PC-9 (cell line): ENCODE results near the gene SRPK1. TPM values are rescaled to one million over a fixed set of nuclear protein-coding genes. Genes with fewer than 3 reads are reported as not detected.
A peak's percentile ranks its signal among the peaks of the same experiment; 100 is the strongest.

Source experiments
- BruUV-seq: library from RNA; stranded (reverse); fragments of 400-500 nt; replicated peaks from 2 replicates; lab custom pipeline; 2021; lab: Mats Ljungman, UMichigan
- CTCF ChIA-PET: fragments of 300-600 bp; sonication (Branson Sonifier 250); formaldehyde crosslinking; loops from one replicate; lab custom pipeline; 2022; ENCODE audit warnings: antibody characterized with exemption; lab: Charles Lee
- POLR2A ChIA-PET: fragments of 300-600 bp; sonication (Branson Sonifier 250); formaldehyde crosslinking; loops from one replicate; lab custom pipeline; 2022; ENCODE audit warnings: antibody characterized with exemption; ENCODE audit not compliant: unreplicated experiment; lab: Charles Lee
- DNase-seq, 2 experiments: peaks; one replicate each; pipeline versions ENCODE4 v3.0.0 to v3.0.0-alpha.2; 2015 to 2022; ENCODE audit warnings: mixed read lengths in 1 of 2
- H2AFZ ChIP-seq: fragments of 200-600 bp; sonication (generic); 2 replicates; pipeline ENCODE4 v1.8.1; 2017; ENCODE audit warnings: antibody characterized with exemption
- H3F3A ChIP-seq: fragments of 200-600 bp; sonication (generic); 2 replicates; pipeline ENCODE4 v1.8.1; 2017; ENCODE audit warnings: antibody characterized with exemption, mild to moderate bottlenecking, low read depth; ENCODE audit not compliant: insufficient read depth
- H3K27ac ChIP-seq: fragments of 200-600 bp; sonication (generic); 2 replicates; pipeline ENCODE4 v1.6.1; 2016; ENCODE audit warnings: mixed run types
- H3K27me3 ChIP-seq: fragments of 200-600 bp; sonication (generic); 2 replicates; pipeline ENCODE4 v1.6.1; 2016; ENCODE audit warnings: low read depth, mixed run types; ENCODE audit not compliant: insufficient read depth
- H3K36me3 ChIP-seq: fragments of 200-600 bp; sonication (generic); 2 replicates; pipeline ENCODE4 v1.6.1; 2016; ENCODE audit warnings: low read depth, mixed run types
- H3K4me1 ChIP-seq: fragments of 200-600 bp; sonication (generic); replicated peaks from 2 replicates; pipeline ENCODE4 v1.6.1; 2016; ENCODE audit warnings: mixed run types; ENCODE audit not compliant: insufficient read depth
- H3K4me2 ChIP-seq: fragments of 200-600 bp; sonication (generic); 2 replicates; pipeline ENCODE4 v1.6.1; 2017; ENCODE audit warnings: mixed run types
- H3K4me3 ChIP-seq: fragments of 200-600 bp; sonication (generic); 2 replicates; pipeline ENCODE4 v1.6.1; 2016; ENCODE audit warnings: mixed run types
- H3K79me2 ChIP-seq: fragments of 200-600 bp; sonication (generic); 2 replicates; pipeline ENCODE4 v1.6.1; 2017; ENCODE audit warnings: low read depth, mixed run types
- H3K9me2 ChIP-seq: fragments of 200-600 bp; sonication (generic); 2 replicates; pipeline ENCODE4 v1.8.1; 2017; ENCODE audit warnings: mild to moderate bottlenecking; ENCODE audit not compliant: insufficient read depth
- H3K9me3 ChIP-seq: fragments of 200-600 bp; sonication (generic); 2 replicates; pipeline ENCODE4 v1.8.1; 2016; ENCODE audit warnings: low read depth; ENCODE audit not compliant: insufficient read depth
- H4K20me1 ChIP-seq: fragments of 200-600 bp; sonication (generic); 2 replicates; pipeline ENCODE4 v1.8.1; 2017; ENCODE audit not compliant: insufficient read depth
- EZH2 ChIP-seq: fragments of 200-600 bp; sonication (generic); IDR thresholded peaks from 2 replicates; pipeline ENCODE4 v1.8.0; 2017; ENCODE audit warnings: antibody characterized with exemption, low read depth
- intact Hi-C: fragments of 100-400 bp; cut with micrococcal nuclease; formaldehyde crosslinking; loops from one replicate; pipeline ENCODE4 v1.10.0; 2022; ENCODE audit not compliant: unreplicated experiment
- total RNA-seq: library from RNA; stranded (reverse); gene quantifications from 2 replicates; pipeline ENCODE4 v1.2.3, GENCODE V29; 2021
- TF ChIP-seq, protein P1 (sequence below): fragments of 200-600 bp; sonication (generic); conservative IDR thresholded peaks from 2 replicates; pipeline ENCODE4 v1.6.1; 2017; ENCODE audit warnings: mixed run types, antibody characterized with exemption, mild to moderate bottlenecking, moderate library complexity

Gene SRPK1
- total RNA-seq, 1 experiment from 2014 or later = 98.7 TPM

DNA sequence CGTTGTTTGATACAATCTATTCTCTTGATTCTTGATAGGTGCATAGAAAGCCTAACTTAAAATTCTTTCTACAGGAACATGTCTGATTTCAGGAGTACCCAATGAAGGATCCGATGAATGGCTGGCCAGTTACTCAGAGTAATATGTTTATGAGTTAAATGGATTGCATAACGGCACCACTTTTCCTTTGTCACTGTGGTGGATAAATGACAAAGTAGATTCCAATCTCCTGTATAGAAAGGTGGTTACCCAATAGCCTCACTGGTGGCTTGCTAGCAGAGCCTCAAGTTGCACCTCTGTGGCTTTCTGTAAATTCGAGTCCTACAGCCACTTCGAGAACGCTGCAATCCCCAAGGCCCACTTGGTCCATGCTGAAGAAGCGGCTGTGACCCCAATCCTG, 87.4 kb downstream of the SRPK1 start:
- POLR2A ChIA-PET = no interaction called here
- BruUV-seq = no TSS peak
- no peaks in the 10 kb centered on the region for H3K27me3 ChIP-seq
- peaks cover 29% of the 10 kb centered on the region for H3K36me3 ChIP-seq
- no peaks in the 10 kb centered on the region for H3K9me2 ChIP-seq
- no peak overlapping the region for H2AFZ ChIP-seq
- no peak for TF ChIP-seq EZH2
- TF ChIP-seq, protein P1, sequence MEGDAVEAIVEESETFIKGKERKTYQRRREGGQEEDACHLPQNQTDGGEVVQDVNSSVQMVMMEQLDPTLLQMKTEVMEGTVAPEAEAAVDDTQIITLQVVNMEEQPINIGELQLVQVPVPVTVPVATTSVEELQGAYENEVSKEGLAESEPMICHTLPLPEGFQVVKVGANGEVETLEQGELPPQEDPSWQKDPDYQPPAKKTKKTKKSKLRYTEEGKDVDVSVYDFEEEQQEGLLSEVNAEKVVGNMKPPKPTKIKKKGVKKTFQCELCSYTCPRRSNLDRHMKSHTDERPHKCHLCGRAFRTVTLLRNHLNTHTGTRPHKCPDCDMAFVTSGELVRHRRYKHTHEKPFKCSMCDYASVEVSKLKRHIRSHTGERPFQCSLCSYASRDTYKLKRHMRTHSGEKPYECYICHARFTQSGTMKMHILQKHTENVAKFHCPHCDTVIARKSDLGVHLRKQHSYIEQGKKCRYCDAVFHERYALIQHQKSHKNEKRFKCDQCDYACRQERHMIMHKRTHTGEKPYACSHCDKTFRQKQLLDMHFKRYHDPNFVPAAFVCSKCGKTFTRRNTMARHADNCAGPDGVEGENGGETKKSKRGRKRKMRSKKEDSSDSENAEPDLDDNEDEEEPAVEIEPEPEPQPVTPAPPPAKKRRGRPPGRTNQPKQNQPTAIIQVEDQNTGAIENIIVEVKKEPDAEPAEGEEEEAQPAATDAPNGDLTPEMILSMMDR = no peak
- H3K4me3 ChIP-seq = no peak overlapping the region
- peak overlapping the region; percentile 58 for H3K4me2 ChIP-seq
- H3F3A ChIP-seq = peaks cover 34% of the 10 kb centered on the region
- intact Hi-C loops = no loop called here
- peak overlapping the region; percentile 88 for H3K27ac ChIP-seq
- peaks cover 35% of the 10 kb centered on the region for H3K4me1 ChIP-seq
- no peaks in the 10 kb centered on the region for H4K20me1 ChIP-seq
- DNase-seq = peak; percentile 49 to 92
- CTCF ChIA-PET = no interaction called here
- no peaks in the 10 kb centered on the region for H3K79me2 ChIP-seq
- no peaks in the 10 kb centered on the region for H3K9me3 ChIP-seq

DNA sequence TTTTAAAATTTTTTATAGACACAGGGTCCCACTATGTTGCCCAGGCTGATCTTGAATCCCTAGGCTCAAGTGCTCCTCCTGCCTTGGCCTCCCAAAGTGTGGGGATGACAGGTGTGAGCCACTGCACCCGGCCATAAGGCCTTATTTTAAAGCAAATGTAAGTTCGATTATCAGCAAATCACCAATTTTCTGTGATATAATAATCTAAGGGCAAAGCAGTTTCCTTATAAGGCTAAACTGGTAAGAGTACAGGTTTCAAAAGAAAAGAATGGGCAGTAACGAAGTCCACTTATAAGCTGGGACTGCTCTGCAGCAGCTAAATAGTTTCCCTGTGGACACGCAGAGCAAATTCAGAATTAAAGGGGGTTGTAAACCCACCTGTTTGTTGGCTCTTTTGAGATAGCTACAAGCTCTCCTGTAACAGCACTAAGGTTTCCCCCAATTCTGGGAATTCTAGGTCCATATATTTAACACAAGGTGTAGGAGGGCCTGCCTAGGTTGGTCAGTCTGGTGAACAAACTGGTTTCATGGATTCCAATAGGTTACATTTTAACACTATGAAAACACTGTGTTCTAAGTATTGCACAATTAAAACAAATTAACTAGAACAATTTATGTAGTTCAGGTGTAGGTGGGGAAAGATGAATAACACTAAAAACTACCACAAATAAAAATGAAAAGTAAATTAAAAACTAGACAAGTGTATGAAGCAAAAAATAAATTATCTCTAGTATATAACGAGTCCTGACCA, 89.5 kb downstream of the SRPK1 start:
- Histone ChIP-seq H3F3A (peaks cover 34% of the 10 kb centered on the region), H3K9me2 (no peaks in the 10 kb centered on the region), H3K4me1 (peaks cover 41% of the 10 kb centered on the region), H3K4me2 (no peak overlapping the region), H4K20me1 (no peaks in the 10 kb centered on the region), H3K27ac (no peak overlapping the region; the same call in 1 of the 2 replicates), H3K27me3 (no peaks in the 10 kb centered on the region), H3K79me2 (no peaks in the 10 kb centered on the region), H2AFZ (no peak overlapping the region), H3K4me3 (no peak overlapping the region), H3K9me3 (no peaks in the 10 kb centered on the region), H3K36me3 (peaks cover 20% of the 10 kb centered on the region)
- CTCF ChIA-PET = no interaction called here
- intact Hi-C loops = no loop called here
- TF ChIP-seq EZH2 = no peak
- TF ChIP-seq, protein P1 = no peak
- POLR2A ChIA-PET = no interaction called here
- no TSS peak for BruUV-seq
- DNase-seq = no peak

DNA sequence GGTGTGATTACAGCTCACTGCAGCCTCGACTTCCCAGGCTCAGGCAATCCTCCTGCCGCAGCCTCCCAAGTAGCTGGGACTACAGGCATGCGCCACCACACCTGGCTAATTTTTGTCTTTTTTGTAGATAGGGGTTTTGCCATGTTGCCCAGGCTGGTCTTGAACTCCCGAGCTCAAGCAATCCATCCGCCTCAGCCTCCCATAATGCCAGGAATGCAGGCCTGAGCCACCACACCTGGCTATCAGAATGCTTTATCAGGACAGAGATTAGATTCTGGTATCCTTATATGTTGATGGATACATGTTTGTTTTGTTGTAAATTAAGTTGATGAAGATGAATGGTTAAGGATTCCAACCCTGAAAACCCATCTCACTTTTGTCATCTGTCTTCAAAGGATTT, 91.6 kb downstream of the SRPK1 start:
- H3K9me3 ChIP-seq = no peaks in the 10 kb centered on the region
- TF ChIP-seq, protein P1 = no peak
- no peak for TF ChIP-seq EZH2
- H4K20me1 ChIP-seq = no peaks in the 10 kb centered on the region
- no peaks in the 10 kb centered on the region for H3K79me2 ChIP-seq
- peaks cover 27% of the 10 kb centered on the region for H3F3A ChIP-seq
- CTCF ChIA-PET = no interaction called here
- no peak for DNase-seq
- H3K9me2 ChIP-seq = no peaks in the 10 kb centered on the region
- POLR2A ChIA-PET = interaction anchor here (0.7 kb wide), 1 partner anchor 116 kb away, joined by 31 read pairs; no protein-coding TSS in a partner anchor
- no peak overlapping the region for H3K4me3 ChIP-seq
- no peak overlapping the region for H3K4me2 ChIP-seq
- H3K27ac ChIP-seq = no peak overlapping the region
- no TSS peak for BruUV-seq
- H2AFZ ChIP-seq = no peak overlapping the region
- intact Hi-C loops = no loop called here
- peaks cover 36% of the 10 kb centered on the region for H3K4me1 ChIP-seq
- no peaks in the 10 kb centered on the region for H3K27me3 ChIP-seq
- H3K36me3 ChIP-seq = peaks cover 16% of the 10 kb centered on the region
